GM21526 (cell line): ENCODE data around the gene ARHGAP18.

Experiments
- ATAC-seq: cut with Tn5 transposase; IDR thresholded peaks from one replicate; pipeline ENCODE4 v1.9.1; 2021; ENCODE audit warnings: moderate library complexity; ENCODE audit not compliant: unreplicated experiment, low FRiP score

Gene ARHGAP18

GRCh38 chr6:129546702-129547101 lies 163.3 kb downstream of the ARHGAP18 start:
- no peak for ATAC-seq

- no peak for ATAC-seq
Observed at GRCh38 chr6:129544892-129545612, 164.9 kb downstream of the ARHGAP18 start.

- no peak for ATAC-seq
Observed at GRCh38 chr6:129543981-129544380, 166.0 kb downstream of the ARHGAP18 start.

- ATAC-seq, result no peak
Observed at GRCh38 chr6:129542705-129543104, 167.3 kb downstream of the ARHGAP18 start.

DNA sequence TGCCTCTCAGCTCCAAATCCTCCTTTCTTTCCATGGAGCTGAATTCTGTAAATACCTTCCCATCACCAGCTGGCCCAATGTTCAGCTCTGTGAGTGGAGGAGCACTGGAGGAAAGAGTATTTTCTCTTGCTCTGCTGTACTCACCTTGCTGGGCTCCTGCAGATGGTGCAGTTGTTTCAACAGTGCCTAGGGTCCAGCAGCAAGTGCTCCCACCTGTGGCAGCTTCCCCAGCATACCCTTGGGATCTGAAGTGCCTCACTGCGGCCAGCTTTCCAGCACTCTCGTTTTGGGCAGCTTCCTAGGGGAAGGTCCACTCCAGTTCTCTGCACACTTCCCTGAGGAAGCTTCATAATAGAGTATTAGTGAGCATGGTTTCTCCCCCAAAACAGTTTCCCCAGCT lies 170.9 kb downstream of the ARHGAP18 start:
- no peak for ATAC-seq

GRCh38 chr6:129536271-129536670 lies 173.7 kb downstream of the ARHGAP18 start:
- no peak for ATAC-seq

DNA sequence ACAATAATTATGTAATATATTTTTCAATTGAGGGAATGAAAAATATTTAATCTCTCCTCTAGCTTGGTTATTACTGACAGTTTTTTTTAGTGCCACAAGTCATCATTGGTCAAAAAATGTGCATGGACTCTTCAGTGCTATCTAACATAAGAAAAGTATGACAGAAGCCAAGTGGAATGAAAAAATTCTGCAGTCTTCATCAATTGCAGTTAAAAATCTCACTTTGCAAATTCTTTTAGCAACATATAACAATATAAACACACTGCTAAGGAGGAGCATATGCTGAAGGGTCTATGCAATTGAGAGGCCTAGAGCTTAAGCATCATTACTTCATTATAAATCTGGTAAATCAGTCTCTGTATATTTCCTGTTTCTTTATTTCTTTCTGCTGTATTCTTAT lies 175.1 kb downstream of the ARHGAP18 start:
- ATAC-seq, result no peak
